HCT116 (cell line): Measurements from ENCODE around the gene NEURL1B.

Source experiments
- TF ChIP-seq, protein P1 (sequence below), 3 experiments: fragments of 200-600 bp in 1 of 3; sonication (generic) in 1 of 3; IDR thresholded peaks in 2 of 3; conservative IDR thresholded peaks in 1 of 3; 2 replicates each; pipeline ENCODE4 v1.5.1; 2012 to 2017; ENCODE audit warnings: low read depth in 2 of 3, low read length in 2 of 3, antibody characterized with exemption in 1 of 3, borderline replicate concordance in 1 of 3, control low read depth in 1 of 3, mild to moderate bottlenecking in 1 of 3, mixed read lengths in 1 of 3, mixed run types in 1 of 3, moderate library complexity in 1 of 3; ENCODE audit not compliant: insufficient read depth in 1 of 3
- TF ChIP-seq, protein P2 (sequence below): IDR thresholded peaks from 2 replicates; pipeline ENCODE4 v1.6.1; 2012
- TF ChIP-seq, protein P3 (sequence below): IDR thresholded peaks from 2 replicates; pipeline ENCODE4 v1.6.1; 2012; ENCODE audit warnings: low read depth

DNA sequence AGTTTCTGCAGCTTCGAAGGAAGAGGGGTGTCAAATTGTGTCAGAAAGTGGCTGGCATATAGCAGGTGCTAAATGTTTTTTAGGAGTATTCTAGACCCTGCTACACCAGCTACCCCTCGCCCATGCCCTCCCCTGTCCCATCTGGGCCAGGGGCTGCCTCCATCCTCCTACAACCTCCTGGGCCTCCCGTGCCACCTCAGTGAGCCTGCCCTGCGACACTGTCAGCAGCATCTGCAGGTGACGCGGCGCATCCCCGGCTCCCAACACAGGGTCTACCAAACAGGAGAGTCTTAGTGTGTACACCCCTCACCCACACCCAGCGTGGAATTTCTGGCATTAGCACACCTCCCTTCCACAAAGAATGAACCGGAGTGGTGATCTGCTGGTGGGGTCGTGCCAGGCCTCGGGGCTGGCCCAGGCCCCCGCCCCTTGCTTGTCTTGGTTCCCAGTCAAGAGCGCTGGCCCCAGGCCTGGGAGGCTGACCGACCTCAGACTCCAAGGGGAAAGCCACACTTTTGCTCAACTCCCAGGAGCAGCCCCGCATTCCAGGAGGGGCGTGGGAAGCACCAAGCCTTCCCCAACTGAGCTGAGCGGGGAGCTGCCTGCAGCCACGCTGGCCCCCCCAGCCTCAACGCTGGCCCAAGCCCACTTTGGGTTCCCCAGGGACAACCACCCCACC, 55.2 kb downstream of the NEURL1B start:
- TF ChIP-seq, protein P1, sequence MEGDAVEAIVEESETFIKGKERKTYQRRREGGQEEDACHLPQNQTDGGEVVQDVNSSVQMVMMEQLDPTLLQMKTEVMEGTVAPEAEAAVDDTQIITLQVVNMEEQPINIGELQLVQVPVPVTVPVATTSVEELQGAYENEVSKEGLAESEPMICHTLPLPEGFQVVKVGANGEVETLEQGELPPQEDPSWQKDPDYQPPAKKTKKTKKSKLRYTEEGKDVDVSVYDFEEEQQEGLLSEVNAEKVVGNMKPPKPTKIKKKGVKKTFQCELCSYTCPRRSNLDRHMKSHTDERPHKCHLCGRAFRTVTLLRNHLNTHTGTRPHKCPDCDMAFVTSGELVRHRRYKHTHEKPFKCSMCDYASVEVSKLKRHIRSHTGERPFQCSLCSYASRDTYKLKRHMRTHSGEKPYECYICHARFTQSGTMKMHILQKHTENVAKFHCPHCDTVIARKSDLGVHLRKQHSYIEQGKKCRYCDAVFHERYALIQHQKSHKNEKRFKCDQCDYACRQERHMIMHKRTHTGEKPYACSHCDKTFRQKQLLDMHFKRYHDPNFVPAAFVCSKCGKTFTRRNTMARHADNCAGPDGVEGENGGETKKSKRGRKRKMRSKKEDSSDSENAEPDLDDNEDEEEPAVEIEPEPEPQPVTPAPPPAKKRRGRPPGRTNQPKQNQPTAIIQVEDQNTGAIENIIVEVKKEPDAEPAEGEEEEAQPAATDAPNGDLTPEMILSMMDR (IDR thresholded peaks at IDR 0.05 in 2 of 3, conservative IDR thresholded peaks at IDR 0.05 in 1 of 3; ENCODE audit: borderline replicate concordance in 1 of 3, insufficient read depth in 1 of 3, low read depth in 2 of 3, low read length in 2 of 3): no peak
- TF ChIP-seq, protein P2, sequence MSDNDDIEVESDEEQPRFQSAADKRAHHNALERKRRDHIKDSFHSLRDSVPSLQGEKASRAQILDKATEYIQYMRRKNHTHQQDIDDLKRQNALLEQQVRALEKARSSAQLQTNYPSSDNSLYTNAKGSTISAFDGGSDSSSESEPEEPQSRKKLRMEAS: no peak
- TF ChIP-seq, protein P3, sequence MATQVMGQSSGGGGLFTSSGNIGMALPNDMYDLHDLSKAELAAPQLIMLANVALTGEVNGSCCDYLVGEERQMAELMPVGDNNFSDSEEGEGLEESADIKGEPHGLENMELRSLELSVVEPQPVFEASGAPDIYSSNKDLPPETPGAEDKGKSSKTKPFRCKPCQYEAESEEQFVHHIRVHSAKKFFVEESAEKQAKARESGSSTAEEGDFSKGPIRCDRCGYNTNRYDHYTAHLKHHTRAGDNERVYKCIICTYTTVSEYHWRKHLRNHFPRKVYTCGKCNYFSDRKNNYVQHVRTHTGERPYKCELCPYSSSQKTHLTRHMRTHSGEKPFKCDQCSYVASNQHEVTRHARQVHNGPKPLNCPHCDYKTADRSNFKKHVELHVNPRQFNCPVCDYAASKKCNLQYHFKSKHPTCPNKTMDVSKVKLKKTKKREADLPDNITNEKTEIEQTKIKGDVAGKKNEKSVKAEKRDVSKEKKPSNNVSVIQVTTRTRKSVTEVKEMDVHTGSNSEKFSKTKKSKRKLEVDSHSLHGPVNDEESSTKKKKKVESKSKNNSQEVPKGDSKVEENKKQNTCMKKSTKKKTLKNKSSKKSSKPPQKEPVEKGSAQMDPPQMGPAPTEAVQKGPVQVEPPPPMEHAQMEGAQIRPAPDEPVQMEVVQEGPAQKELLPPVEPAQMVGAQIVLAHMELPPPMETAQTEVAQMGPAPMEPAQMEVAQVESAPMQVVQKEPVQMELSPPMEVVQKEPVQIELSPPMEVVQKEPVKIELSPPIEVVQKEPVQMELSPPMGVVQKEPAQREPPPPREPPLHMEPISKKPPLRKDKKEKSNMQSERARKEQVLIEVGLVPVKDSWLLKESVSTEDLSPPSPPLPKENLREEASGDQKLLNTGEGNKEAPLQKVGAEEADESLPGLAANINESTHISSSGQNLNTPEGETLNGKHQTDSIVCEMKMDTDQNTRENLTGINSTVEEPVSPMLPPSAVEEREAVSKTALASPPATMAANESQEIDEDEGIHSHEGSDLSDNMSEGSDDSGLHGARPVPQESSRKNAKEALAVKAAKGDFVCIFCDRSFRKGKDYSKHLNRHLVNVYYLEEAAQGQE: no peak
